Adrenal gland (tissue), 5 donors: ENCODE data around the gene TSHR.

Experiments
- POLR2A ChIP-seq, 2 donors: fragments of 450-650 bp; IDR thresholded peaks; one replicate each; pipeline ENCODE4 v1.6.1; 2017; ENCODE audit warnings: antibody characterized with exemption in 2 of 2, mild to moderate bottlenecking in 2 of 2, moderate library complexity in 1 of 2
- TF ChIP-seq, protein P1 (sequence below), 6 experiments: fragments of 450-650 bp in 4 of 6; fragments of 200-600 bp in 2 of 6; sonication (generic) in 1 of 6; IDR thresholded peaks; 1 replicate in 5 of 6; 2 replicates in 1 of 6; pipeline versions ENCODE4 v1.5.1 to v1.8.0; 2016 to 2021; ENCODE audit warnings: antibody characterized with exemption in 6 of 6, mild to moderate bottlenecking in 2 of 6, moderate library complexity in 1 of 6
- donor health status: DM: no; HTN: no; CAD: no.

DNA sequence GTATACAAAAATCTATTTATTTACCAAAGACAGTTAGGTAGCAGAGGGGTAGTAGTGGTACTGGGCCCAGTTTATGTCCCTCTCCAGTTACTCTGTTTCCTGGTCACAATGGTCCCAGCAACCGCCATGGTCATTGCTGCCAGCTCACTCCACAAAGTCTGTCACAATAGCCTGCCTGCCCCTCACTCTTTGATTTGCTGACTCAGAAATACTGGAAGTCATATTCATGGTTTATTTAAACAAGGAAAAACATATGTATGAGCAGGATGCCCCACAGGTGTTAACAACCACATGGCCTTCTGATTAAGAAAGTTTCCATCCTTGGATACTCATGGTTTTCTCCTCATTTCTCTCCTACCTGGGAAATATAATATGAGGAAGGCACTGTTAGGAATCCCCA is 49.2 kb downstream of the TSHR start:
- TF ChIP-seq, protein P1, sequence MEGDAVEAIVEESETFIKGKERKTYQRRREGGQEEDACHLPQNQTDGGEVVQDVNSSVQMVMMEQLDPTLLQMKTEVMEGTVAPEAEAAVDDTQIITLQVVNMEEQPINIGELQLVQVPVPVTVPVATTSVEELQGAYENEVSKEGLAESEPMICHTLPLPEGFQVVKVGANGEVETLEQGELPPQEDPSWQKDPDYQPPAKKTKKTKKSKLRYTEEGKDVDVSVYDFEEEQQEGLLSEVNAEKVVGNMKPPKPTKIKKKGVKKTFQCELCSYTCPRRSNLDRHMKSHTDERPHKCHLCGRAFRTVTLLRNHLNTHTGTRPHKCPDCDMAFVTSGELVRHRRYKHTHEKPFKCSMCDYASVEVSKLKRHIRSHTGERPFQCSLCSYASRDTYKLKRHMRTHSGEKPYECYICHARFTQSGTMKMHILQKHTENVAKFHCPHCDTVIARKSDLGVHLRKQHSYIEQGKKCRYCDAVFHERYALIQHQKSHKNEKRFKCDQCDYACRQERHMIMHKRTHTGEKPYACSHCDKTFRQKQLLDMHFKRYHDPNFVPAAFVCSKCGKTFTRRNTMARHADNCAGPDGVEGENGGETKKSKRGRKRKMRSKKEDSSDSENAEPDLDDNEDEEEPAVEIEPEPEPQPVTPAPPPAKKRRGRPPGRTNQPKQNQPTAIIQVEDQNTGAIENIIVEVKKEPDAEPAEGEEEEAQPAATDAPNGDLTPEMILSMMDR (IDR thresholded peaks at IDR 0.05): no peak
- no peak for TF ChIP-seq POLR2A (IDR thresholded peaks at IDR 0.05)
